Measurements from ENCODE around the gene ACRV1. TPM values are rescaled to one million over a fixed set of nuclear protein-coding genes. Genes with fewer than 3 reads are reported as not detected.

ACRV1 gene
- total and polyA plus RNA-seq, 2 donors (not counting 3 experiments of a cell fraction or from before 2014, with no cell fraction given), result not detected

GRCh38 chr11:125627236-125627910 is 53.3 kb downstream of the ACRV1 start:
- H3K4me3 ChIP-seq (replicated peaks in 1 of 3; ENCODE audit: insufficient read depth in 1 of 3, low read depth in 1 of 3, low read length in 3 of 3), result peak overlapping the region; percentile 24 to 91 (median 60)
- H3K27ac ChIP-seq (ENCODE audit: insufficient read depth, low read depth, low read length), result peak overlapping the region; percentile 49
- H3K27me3 ChIP-seq (ENCODE audit: control insufficient read depth in 2 of 2, insufficient read depth in 2 of 2, low read length in 2 of 2), result no peaks in the 10 kb centered on the region
- no peaks in the 10 kb centered on the region for H3K9me3 ChIP-seq (replicated peaks; ENCODE audit: control insufficient read depth, insufficient read depth, low read length)
- ChIA-PET POLR2A (no interaction called here), CTCF (interaction anchor here (0.7 to 7.0 kb wide), 7 partner anchors 16 to 253 kb away, joined by 3 to 44 read pairs (median 3); no protein-coding TSS in a partner anchor)
- peak overlapping the region; percentile 64 for H3K9ac ChIP-seq (replicated peaks; ENCODE audit: extremely low read depth, insufficient read depth, low read length)
- intact Hi-C loops (cut with micrococcal nuclease) (loop anchor here (5.0 kb wide), 1 partner anchor 130 kb away; the partner anchor contains the start of gene FEZ1), dilution Hi-C loops (cut with MboI; ENCODE audit: extremely low pct_ligation_motif_present, low sequenced_read_pairs) (no loop called here)
- no TSS peak for BruUV-seq (replicated peaks)
- no peaks in the 10 kb centered on the region for H3K9me1 ChIP-seq (replicated peaks; ENCODE audit: control insufficient read depth, extremely low read depth, insufficient read depth, low read length)
- peak overlapping the region; percentile 24 for H2AFZ ChIP-seq (ENCODE audit: low read depth, low read length)
- peak overlapping the region; percentile 96 for H3K4me2 ChIP-seq (ENCODE audit: insufficient read depth, low read length)
- TF ChIP-seq FOS (IDR thresholded peaks at IDR 0.05; ENCODE audit: borderline replicate concordance, insufficient read depth, low read length) (peak; percentile 56), POLR2AphosphoS5 (IDR thresholded peaks at IDR 0.05; ENCODE audit: insufficient read depth, low read depth, low read length) (no peak)
- H3K4me1 ChIP-seq (ENCODE audit: control insufficient read depth, extremely low read depth, insufficient read depth, low read length), result peaks cover 18% of the 10 kb centered on the region
- peaks cover 15% of the 10 kb centered on the region for H3K79me2 ChIP-seq (ENCODE audit: control insufficient read depth, insufficient read depth, low read length)
- H4K20me1 ChIP-seq (replicated peaks; ENCODE audit: control insufficient read depth, extremely low read depth, insufficient read depth, low read length), result no peaks in the 10 kb centered on the region
- FAIRE-seq (no peak), DNase-seq (ENCODE audit: low read depth, low spot score) (peak; percentile 45)
- H3K36me3 ChIP-seq (ENCODE audit: control insufficient read depth in 2 of 2, extremely low read depth in 1 of 2, insufficient read depth in 2 of 2, low read length in 2 of 2), result peaks cover 0 to 6% of the 10 kb centered on the region in 2 experiments

- H3K79me2 ChIP-seq (ENCODE audit: control insufficient read depth, insufficient read depth, low read length), result peaks cover 15% of the 10 kb centered on the region
- H3K4me2 ChIP-seq (ENCODE audit: insufficient read depth, low read length), result peak overlapping the region; percentile 96
- peaks cover 0 to 7% of the 10 kb centered on the region in 2 experiments for H3K36me3 ChIP-seq (ENCODE audit: control insufficient read depth in 2 of 2, extremely low read depth in 1 of 2, insufficient read depth in 2 of 2, low read length in 2 of 2)
- H3K4me1 ChIP-seq (ENCODE audit: control insufficient read depth, extremely low read depth, insufficient read depth, low read length), result peaks cover 27% of the 10 kb centered on the region
- H2AFZ ChIP-seq (ENCODE audit: low read depth, low read length), result peak overlapping the region; percentile 28
- no peaks in the 10 kb centered on the region for H3K9me1 ChIP-seq (replicated peaks; ENCODE audit: control insufficient read depth, extremely low read depth, insufficient read depth, low read length)
- TF ChIP-seq POLR2A (IDR thresholded peaks at IDR 0.05; ENCODE audit: low read depth, low read length) (no peak), GATA2 (IDR thresholded peaks at IDR 0.05; ENCODE audit: insufficient read depth, insufficient read length, low read depth, low read length) (no peak), MAX (IDR thresholded peaks at IDR 0.05; ENCODE audit: insufficient read depth, insufficient read length) (no peak), CTCF (IDR thresholded peaks at IDR 0.05; ENCODE audit: extremely low read depth in 1 of 2, insufficient read depth in 1 of 2, low read depth in 1 of 2, low read length in 2 of 2) (peak in 1 of 2 donors; percentile 23)
- peak overlapping the region; percentile 64 for H3K9ac ChIP-seq (replicated peaks; ENCODE audit: extremely low read depth, insufficient read depth, low read length)
- BruUV-seq (replicated peaks), result TSS peak; percentile 48
- FAIRE-seq (peak; percentile 59), DNase-seq (ENCODE audit: low read depth, low spot score) (peak; percentile 75)
- CTCF ChIA-PET, result interaction anchor here (0.7 to 7.0 kb wide), 6 partner anchors 17 to 254 kb away, joined by 3 to 44 read pairs (median 3); no protein-coding TSS in a partner anchor
- H3K27ac ChIP-seq (ENCODE audit: insufficient read depth, low read depth, low read length), result peak overlapping the region; percentile 49
- dilution Hi-C loops (cut with MboI; ENCODE audit: extremely low pct_ligation_motif_present, low sequenced_read_pairs), result no loop called here
- no peaks in the 10 kb centered on the region for H3K9me3 ChIP-seq (replicated peaks; ENCODE audit: control insufficient read depth, insufficient read depth, low read length)
- POLR2A ChIA-PET, result interaction anchor here (1.8 kb wide), 1 partner anchor 33 kb away, joined by 8 read pairs; the partner anchor contains the start of gene STT3A
- no peaks in the 10 kb centered on the region for H3K27me3 ChIP-seq (ENCODE audit: control insufficient read depth in 2 of 2, insufficient read depth in 2 of 2, low read length in 2 of 2)
- H4K20me1 ChIP-seq (replicated peaks; ENCODE audit: control insufficient read depth, extremely low read depth, insufficient read depth, low read length), result no peaks in the 10 kb centered on the region
- intact Hi-C loops (cut with micrococcal nuclease), result loop anchor here (1.0 to 5.0 kb wide), 4 partner anchors 48 to 248 kb away; partner anchors contain the start of gene FEZ1
- H3K4me3 ChIP-seq (replicated peaks in 1 of 3; ENCODE audit: insufficient read depth in 1 of 3, low read depth in 1 of 3, low read length in 3 of 3), result peak overlapping the region; percentile 24 to 91 (median 60)
Observed at GRCh38 chr11:125626288-125626950, 54.2 kb downstream of the ACRV1 start.

Measured in endothelial cell of umbilical vein (primary cell).